Neural cell (in vitro differentiated cells): ENCODE data around the gene APOL6. TPM values are rescaled to one million over a fixed set of nuclear protein-coding genes. Genes with fewer than 3 reads are reported as not detected.

ENCODE experiments used
- H2AFZ ChIP-seq: fragments of 200-600, 300-800 bp; sonication (generic), shearing (Covaris generic); 2 replicates; pipeline ENCODE4 v1.6.0; 2014; ENCODE audit warnings: low read depth, mild to moderate bottlenecking, antibody characterized with exemption, low read length, moderate library complexity
- H3F3A ChIP-seq: fragments of 200-600 bp; shearing (Covaris generic); 2 replicates; pipeline ENCODE4 v1.6.1; 2016; ENCODE audit warnings: mild to moderate bottlenecking, moderate library complexity, mixed read lengths, antibody characterized with exemption, low read length; ENCODE audit not compliant: insufficient read depth, poor library complexity, severe bottlenecking
- H3K27ac ChIP-seq: fragments of 200-600, 300-800 bp; sonication (generic), shearing (Covaris generic); 2 replicates; pipeline ENCODE4 v1.5.1; 2014; ENCODE audit warnings: mild to moderate bottlenecking, low read length, moderate library complexity
- H3K27me3 ChIP-seq: fragments of 300-800, 200-600 bp; sonication (generic), shearing (Covaris generic); 2 replicates; pipeline ENCODE4 v1.6.0; 2014; ENCODE audit warnings: mild to moderate bottlenecking, low read depth, low read length, moderate library complexity; ENCODE audit not compliant: insufficient read depth
- H3K36me3 ChIP-seq: fragments of 300-800, 200-600 bp; sonication (generic), shearing (Covaris generic); 2 replicates; pipeline ENCODE4 v1.5.1; 2014; ENCODE audit warnings: mild to moderate bottlenecking, antibody characterized with exemption, low read length, moderate library complexity; ENCODE audit not compliant: insufficient read depth
- H3K4me2 ChIP-seq: fragments of 300-800, 200-600 bp; sonication (generic), shearing (Covaris generic); 2 replicates; pipeline ENCODE4 v1.6.0; 2014; ENCODE audit warnings: mild to moderate bottlenecking, low read length
- H3K4me3 ChIP-seq: fragments of 300-800, 200-600 bp; sonication (generic), shearing (Covaris generic); 2 replicates; pipeline ENCODE4 v1.5.1; 2014; ENCODE audit warnings: mild to moderate bottlenecking, low read length, moderate library complexity
- H3K79me2 ChIP-seq: fragments of 200-600 bp; shearing (Covaris generic); replicated peaks from 2 replicates; pipeline ENCODE4 v1.6.0; 2014; ENCODE audit warnings: mild to moderate bottlenecking, low read length, moderate library complexity; ENCODE audit not compliant: insufficient read depth
- H3K9ac ChIP-seq: fragments of 300-800, 200-600 bp; sonication (generic), shearing (Covaris generic); 2 replicates; pipeline ENCODE4 v1.6.1; 2016; ENCODE audit warnings: mild to moderate bottlenecking, low read length, mixed read lengths
- H3K9me2 ChIP-seq: fragments of 200-600 bp; shearing (Covaris generic); 2 replicates; pipeline ENCODE4 v1.6.1; 2016; ENCODE audit warnings: mild to moderate bottlenecking, low read length, mixed read lengths; ENCODE audit not compliant: insufficient read depth
- H3K9me3 ChIP-seq: fragments of 200-600, 300-800 bp; sonication (generic), shearing (Covaris generic); 2 replicates; pipeline ENCODE4 v1.6.1; 2016; ENCODE audit warnings: mild to moderate bottlenecking, mixed run types, low read length, moderate library complexity, mixed read lengths
- H4K20me1 ChIP-seq: fragments of 200-600 bp; shearing (Covaris generic); 2 replicates; pipeline ENCODE4 v1.6.1; 2016; ENCODE audit warnings: mild to moderate bottlenecking, mixed run types; ENCODE audit not compliant: insufficient read depth
- CTCF ChIP-seq: fragments of 450-650 bp; IDR thresholded peaks from 2 replicates; pipeline ENCODE4 v1.5.1; 2014; ENCODE audit warnings: antibody characterized with exemption, mild to moderate bottlenecking, moderate library complexity; ENCODE audit not compliant: poor library complexity, severe bottlenecking
- EP300 ChIP-seq: fragments of 450-650 bp; conservative IDR thresholded peaks from 2 replicates; pipeline ENCODE4 v1.6.1; 2014; ENCODE audit warnings: antibody characterized with exemption, mild to moderate bottlenecking, moderate library complexity; ENCODE audit not compliant: poor library complexity, severe bottlenecking
- EZH2 ChIP-seq: fragments of 200-600, 300-800 bp; shearing (Covaris generic), sonication (generic); IDR thresholded peaks from 2 replicates; pipeline ENCODE4 v1.6.1; 2014; ENCODE audit warnings: antibody characterized with exemption, low read length, borderline replicate concordance, mild to moderate bottlenecking; ENCODE audit not compliant: insufficient read depth, poor library complexity, severe bottlenecking
- MXI1 ChIP-seq: fragments of 450-650 bp; conservative IDR thresholded peaks from 2 replicates; pipeline ENCODE4 v1.6.1; 2014; ENCODE audit warnings: antibody characterized with exemption, mild to moderate bottlenecking; ENCODE audit not compliant: poor library complexity, severe bottlenecking
- POLR2AphosphoS5 ChIP-seq: IDR thresholded peaks from 2 replicates; pipeline ENCODE4 v1.6.1; 2012
- RAD21 ChIP-seq: fragments of 450-650 bp; conservative IDR thresholded peaks from 2 replicates; pipeline ENCODE4 v1.6.1; 2014; ENCODE audit warnings: antibody characterized with exemption, mild to moderate bottlenecking, moderate library complexity
- REST ChIP-seq: IDR thresholded peaks from 2 replicates; pipeline ENCODE4 v1.6.1; 2012; ENCODE audit warnings: borderline replicate concordance
- SMC3 ChIP-seq: fragments of 450-650 bp; conservative IDR thresholded peaks from 2 replicates; pipeline ENCODE4 v1.6.1; 2014; ENCODE audit warnings: antibody characterized with exemption, mild to moderate bottlenecking, moderate library complexity; ENCODE audit not compliant: poor library complexity
- TAF1 ChIP-seq: IDR thresholded peaks from 2 replicates; pipeline ENCODE4 v1.6.1; 2012; ENCODE audit warnings: low read depth
- polyA plus RNA-seq: library from polyadenylated mRNA; depleted of rRNA; stranded (reverse); fragments of >200 nt; gene quantifications from 2 replicates; pipeline ENCODE4 v1.2.3, GENCODE V29; 2014

The APOL6 gene
- polyA plus RNA-seq, 1 donor from 2014 or later: not detected

GRCh38 chr22:35615156-35615555 is 33.1 kb upstream of the APOL6 start:
- no peaks in the 10 kb centered on the region for H3K9me3 ChIP-seq
- H2AFZ ChIP-seq: no peak overlapping the region
- H3K9ac ChIP-seq: no peak overlapping the region
- TF ChIP-seq POLR2AphosphoS5 (no peak), RAD21 (no peak), SMC3 (no peak), CTCF (no peak), MXI1 (no peak), EP300 (no peak), EZH2 (no peak), TAF1 (no peak), REST (no peak)
- H4K20me1 ChIP-seq: no peaks in the 10 kb centered on the region
- H3F3A ChIP-seq: no peaks in the 10 kb centered on the region
- H3K9me2 ChIP-seq: no peaks in the 10 kb centered on the region
- H3K4me2 ChIP-seq: no peak overlapping the region
- H3K36me3 ChIP-seq: no peaks in the 10 kb centered on the region
- no peaks in the 10 kb centered on the region for H3K27me3 ChIP-seq
- H3K4me3 ChIP-seq: no peak overlapping the region
- no peaks in the 10 kb centered on the region for H3K79me2 ChIP-seq
- H3K27ac ChIP-seq: no peak overlapping the region

GRCh38 chr22:35616043-35616442 is 32.2 kb upstream of the APOL6 start:
- no peaks in the 10 kb centered on the region for H3F3A ChIP-seq
- H3K36me3 ChIP-seq: no peaks in the 10 kb centered on the region
- no peak overlapping the region for H3K9ac ChIP-seq
- H4K20me1 ChIP-seq: no peaks in the 10 kb centered on the region
- no peaks in the 10 kb centered on the region for H3K27me3 ChIP-seq
- no peak overlapping the region for H3K4me2 ChIP-seq
- no peaks in the 10 kb centered on the region for H3K9me3 ChIP-seq
- TF ChIP-seq CTCF (no peak), RAD21 (no peak), TAF1 (no peak)
- no peak overlapping the region for H2AFZ ChIP-seq
- H3K27ac ChIP-seq: no peak overlapping the region
- no peak overlapping the region for H3K4me3 ChIP-seq
- no peaks in the 10 kb centered on the region for H3K79me2 ChIP-seq
- no peaks in the 10 kb centered on the region for H3K9me2 ChIP-seq
